NCI-H2196 (cell line): ENCODE results near the gene OR4F17.
"Not testable (repeated sequence)": the region's sequence is repeated elsewhere in the genome, so short reads cannot be mapped to it uniquely, and the experiment has no call there.

Experiments used
- DNase-seq: peaks from one replicate; lab custom pipeline; 2025; ENCODE audit not compliant: unreplicated experiment; lab: John Stamatoyannopoulos, UW

The OR4F17 gene, protein sequence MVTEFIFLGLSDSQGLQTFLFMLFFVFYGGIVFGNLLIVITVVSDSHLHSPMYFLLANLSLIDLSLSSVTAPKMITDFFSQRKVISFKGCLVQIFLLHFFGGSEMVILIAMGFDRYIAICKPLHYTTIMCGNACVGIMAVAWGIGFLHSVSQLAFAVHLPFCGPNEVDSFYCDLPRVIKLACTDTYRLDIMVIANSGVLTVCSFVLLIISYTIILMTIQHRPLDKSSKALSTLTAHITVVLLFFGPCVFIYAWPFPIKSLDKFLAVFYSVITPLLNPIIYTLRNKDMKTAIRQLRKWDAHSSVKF

GRCh38 chr19:106804-107203, at the start of gene OR4F17:
OR4F17 (plus strand) TSS chr19:107104; CDS start chr19:110679, 3,575 bp downstream.
- not testable (repeated sequence) for DNase-seq

GRCh38 chr19:70793-71192, 36.1 kb upstream of the OR4F17 start:
- DNase-seq = not testable (repeated sequence)

DNA sequence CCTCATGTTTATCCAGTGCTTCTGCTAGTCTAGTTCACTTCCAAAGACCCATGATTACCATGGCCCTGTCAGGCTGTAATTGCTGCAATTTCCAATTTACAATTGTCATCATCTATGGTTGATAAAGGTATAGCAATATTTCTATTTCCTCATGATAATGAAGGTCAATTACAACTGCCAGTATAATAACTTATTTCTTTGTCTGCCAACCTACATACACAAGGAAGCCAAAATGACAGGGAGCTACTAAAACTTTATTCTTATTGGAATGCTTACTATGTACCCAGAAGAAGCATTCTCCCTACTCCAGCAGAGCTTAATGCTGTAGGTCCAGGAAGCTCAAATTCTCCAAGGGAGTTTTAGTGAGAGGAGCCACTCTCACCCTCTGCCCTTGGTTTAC, 24.0 kb upstream of the OR4F17 start:
- not testable (repeated sequence) for DNase-seq

DNA sequence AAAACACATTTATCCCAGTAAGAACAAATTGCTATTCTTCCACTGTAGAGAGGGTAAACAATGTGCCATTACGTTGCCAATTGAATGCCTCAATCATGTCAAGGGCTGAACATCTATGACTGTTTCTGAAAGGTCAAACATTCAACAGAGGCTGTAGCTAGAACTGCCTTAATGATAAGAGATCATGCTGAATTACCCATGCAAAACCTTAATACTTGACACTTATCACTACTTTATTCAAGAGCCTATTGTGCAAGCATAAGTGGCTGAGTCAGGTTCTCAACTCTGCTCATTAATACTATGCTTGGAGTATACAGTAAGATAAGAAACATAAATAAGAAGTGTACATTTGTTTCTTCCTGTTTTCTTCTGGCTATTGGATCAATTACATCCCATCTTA, 23.3 kb upstream of the OR4F17 start:
- DNase-seq = not testable (repeated sequence)

GRCh38 chr19:90678-91077, 16.2 kb upstream of the OR4F17 start:
- not testable (repeated sequence) for DNase-seq

DNA sequence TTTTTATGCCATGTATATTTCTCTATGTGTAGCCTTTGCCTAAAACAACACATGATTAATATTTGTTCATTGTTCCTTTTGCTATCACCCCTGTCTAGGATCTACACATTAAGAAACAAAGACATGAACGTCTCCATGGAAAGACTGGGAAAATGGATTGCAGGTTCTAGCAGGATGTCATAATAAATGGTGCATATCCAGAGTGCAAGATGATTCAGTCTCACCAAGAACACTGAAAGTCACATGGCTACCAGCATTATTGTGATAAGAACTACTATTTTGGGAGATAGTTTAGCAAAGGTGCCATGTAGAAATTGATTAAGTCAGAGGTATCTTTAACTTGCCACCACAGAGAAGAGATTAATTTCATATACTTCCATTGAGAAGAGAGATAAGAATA, 12.1 kb upstream of the OR4F17 start:
- not testable (repeated sequence) for DNase-seq

- DNase-seq = not testable (repeated sequence)
These were observed 9.3 kb upstream of the OR4F17 start for GRCh38 chr19:97647-98046.

DNA sequence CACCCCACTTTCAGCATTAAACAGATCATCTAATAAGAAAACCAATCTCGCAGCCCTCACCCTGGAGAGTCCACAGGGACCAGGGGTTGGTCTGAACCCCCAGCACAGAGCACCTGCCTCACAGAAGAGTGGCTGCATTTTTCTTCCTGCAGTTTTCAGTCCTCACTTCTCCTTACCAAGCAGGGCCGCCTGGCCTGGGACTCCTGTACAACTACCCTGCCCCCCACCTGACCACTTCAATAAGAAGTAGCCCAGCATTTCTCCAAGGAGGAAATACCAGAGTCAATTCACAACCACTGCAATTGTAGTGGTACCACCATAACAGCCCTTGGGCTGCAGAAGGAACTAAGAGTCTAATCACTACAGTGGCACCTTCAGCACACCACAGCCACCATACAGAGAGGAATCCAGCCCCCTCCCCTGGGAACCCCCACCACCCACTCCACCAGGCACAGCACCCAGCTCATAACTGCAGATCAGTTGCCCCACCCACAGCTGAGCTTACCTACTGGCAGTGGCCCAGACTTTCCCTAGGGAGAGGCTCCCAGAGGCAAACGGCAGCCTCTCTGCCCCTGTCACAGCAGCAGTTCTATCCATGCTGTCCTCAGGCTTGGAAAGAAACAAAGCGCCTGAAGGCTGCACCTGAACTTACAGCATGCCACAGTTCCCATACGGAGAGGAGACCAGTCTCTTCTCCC, 13.7 kb downstream of the OR4F17 start:
- not testable (repeated sequence) for DNase-seq
